Activated T-cell treated with anti-CD3 and anti-CD28 coated beads for 24 hours (primary cell): ENCODE data around the gene OTC.

Experiments
- DNase-seq: peaks from one replicate; pipeline ENCODE4 v3.0.0-alpha.2; 2020; ENCODE audit warnings: low read depth

The OTC gene

DNA sequence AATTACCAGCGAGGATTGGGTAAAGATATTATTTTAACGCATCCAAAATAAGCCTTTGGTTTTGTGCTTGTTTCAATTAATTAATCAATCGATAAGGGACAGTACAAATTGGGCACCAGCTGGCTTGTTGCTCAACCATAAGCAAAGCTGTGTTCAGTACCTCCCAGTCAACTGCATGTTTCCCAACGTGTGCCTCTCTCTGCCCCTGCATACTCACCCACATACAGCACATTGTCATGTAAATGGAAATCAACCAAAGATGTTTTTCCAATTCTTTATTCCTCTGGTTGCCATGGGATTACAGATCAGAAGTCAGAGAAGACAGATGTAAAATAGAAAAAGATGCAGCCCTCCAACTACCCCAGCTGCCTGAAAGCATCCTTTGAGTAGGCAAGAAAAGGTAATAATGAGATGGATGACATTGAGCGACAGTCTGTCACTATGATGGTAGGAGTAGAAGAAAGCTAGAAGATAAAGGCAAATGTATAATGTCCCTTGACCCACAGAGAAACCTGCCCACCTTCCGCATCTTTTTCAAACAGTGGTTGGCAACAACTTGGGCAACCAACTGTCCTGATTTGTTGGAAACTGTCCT is 116.3 kb downstream of the OTC start:
- no peak for DNase-seq
